Hepatocyte (in vitro differentiated cells): ENCODE measurements around the gene BCKDHB. TPM values are rescaled to one million over a fixed set of nuclear protein-coding genes. Genes with fewer than 3 reads are reported as not detected.

Experiments
- DNase-seq: peaks from one replicate; pipeline ENCODE4 v3.0.0-alpha.2; 2016; ENCODE audit warnings: low spot score
- H2AFZ ChIP-seq: fragments of 200-600 bp; sonication (generic); 2 replicates; pipeline ENCODE4 v1.6.0; 2016; ENCODE audit warnings: antibody characterized with exemption, mild to moderate bottlenecking
- H3K27ac ChIP-seq: fragments of 200-600 bp; sonication (generic); 2 replicates; pipeline ENCODE4 v1.5.1; 2016; ENCODE audit warnings: mild to moderate bottlenecking
- H3K27me3 ChIP-seq: fragments of 200-600 bp; sonication (generic); 2 replicates; pipeline ENCODE4 v1.6.1; 2016
- H3K36me3 ChIP-seq: fragments of 200-600 bp; sonication (generic); replicated peaks from 2 replicates; pipeline ENCODE4 v1.5.1; 2016; ENCODE audit warnings: low read depth; ENCODE audit not compliant: insufficient read depth
- H3K4me1 ChIP-seq: fragments of 200-600 bp; sonication (generic); 2 replicates; pipeline ENCODE4 v1.5.1; 2016; ENCODE audit warnings: mild to moderate bottlenecking, moderate library complexity; ENCODE audit not compliant: insufficient read depth
- H3K4me2 ChIP-seq: fragments of 200-600 bp; sonication (generic); 2 replicates; pipeline ENCODE4 v1.6.0; 2016
- H3K4me3 ChIP-seq: fragments of 200-600 bp; sonication (generic); 2 replicates; pipeline ENCODE4 v1.5.1; 2016; ENCODE audit warnings: mild to moderate bottlenecking
- H3K79me2 ChIP-seq: fragments of 200-600 bp; sonication (generic); 2 replicates; pipeline ENCODE4 v1.6.0; 2017; ENCODE audit warnings: mild to moderate bottlenecking
- H3K9me2 ChIP-seq: fragments of 200-600 bp; sonication (generic); replicated peaks from 2 replicates; pipeline ENCODE4 v1.6.0; 2017; ENCODE audit warnings: mild to moderate bottlenecking; ENCODE audit not compliant: insufficient read depth
- H3K9me3 ChIP-seq: fragments of 200-600 bp; sonication (generic); 2 replicates; pipeline ENCODE4 v1.5.1; 2016; ENCODE audit warnings: low read depth, mild to moderate bottlenecking
- H4K20me1 ChIP-seq: fragments of 200-600 bp; sonication (generic); 2 replicates; pipeline ENCODE4 v1.6.0; 2016; ENCODE audit warnings: mild to moderate bottlenecking; ENCODE audit not compliant: insufficient read depth, poor library complexity, severe bottlenecking
- CTCF ChIP-seq: fragments of 200-600 bp; sonication (generic); IDR thresholded peaks from 2 replicates; pipeline ENCODE4 v1.5.1; 2016; ENCODE audit warnings: antibody characterized with exemption, mild to moderate bottlenecking; ENCODE audit not compliant: poor library complexity
- EZH2 ChIP-seq: fragments of 200-600 bp; sonication (generic); IDR thresholded peaks from 2 replicates; pipeline ENCODE4 v1.6.1; 2016; ENCODE audit warnings: antibody characterized with exemption, mild to moderate bottlenecking, borderline replicate concordance
- EZH2phosphoT487 ChIP-seq: fragments of 200-600 bp; sonication (generic); IDR thresholded peaks from one replicate; pipeline ENCODE4 v1.6.1; 2018; ENCODE audit warnings: antibody characterized with exemption, mild to moderate bottlenecking, low read depth, moderate library complexity; ENCODE audit not compliant: unreplicated experiment, severe bottlenecking
- WGBS: methylation state at CpG from one replicate; pipeline ENCODE4 v1.1.6; 2016; ENCODE audit warnings: low lambda C conversion rate; ENCODE audit errors: missing lambda C conversion rate; 5-methylcytosine and 5-hydroxymethylcytosine counted together
- polyA plus RNA-seq: library from polyadenylated mRNA; unstranded; fragments of >200 nt; fragmentation: Nextera tagmentation; extraction: Ambion mirVana; gene quantifications from 2 replicates; pipeline ENCODE4 v1.2.1, GENCODE V29; 2016
- total RNA-seq: library from RNA; depleted of rRNA; stranded (reverse); fragments of >200 nt; gene quantifications from 2 replicates; pipeline ENCODE4 v1.2.3, GENCODE V29; 2014

Gene BCKDHB
- total and polyA plus RNA-seq, 2 experiments from 2014 or later: 28.7 to 32.0 TPM

- Histone ChIP-seq H3K36me3 (no peaks in the 10 kb centered on the region), H4K20me1 (no peaks in the 10 kb centered on the region), H3K9me2 (no peaks in the 10 kb centered on the region), H3K27ac (no peak overlapping the region), H3K4me1 (no peaks in the 10 kb centered on the region), H3K79me2 (no peaks in the 10 kb centered on the region), H3K4me2 (no peak overlapping the region), H3K9me3 (no peaks in the 10 kb centered on the region), H2AFZ (no peak overlapping the region), H3K27me3 (no peaks in the 10 kb centered on the region), H3K4me3 (no peak overlapping the region)
- TF ChIP-seq EZH2 (no peak), EZH2phosphoT487 (no peak), CTCF (no peak)
- DNase-seq: no peak
Observed at GRCh38 chr6:80302716-80303115, 196.2 kb downstream of the BCKDHB start.

GRCh38 chr6:80304014-80304413 lies 197.5 kb downstream of the BCKDHB start:
- 87% methylated on average over 1 of the region's 1 CpG for WGBS
- no peak overlapping the region for H3K4me3 ChIP-seq

GRCh38 chr6:80314531-80314930 lies 208.1 kb downstream of the BCKDHB start:
- DNase-seq: no peak
- H3K9me2 ChIP-seq: no peaks in the 10 kb centered on the region
- TF ChIP-seq CTCF (no peak), EZH2 (no peak), EZH2phosphoT487 (no peak)
- H4K20me1 ChIP-seq: no peaks in the 10 kb centered on the region
- no peaks in the 10 kb centered on the region for H3K27me3 ChIP-seq
- 98% methylated on average over 13 of the region's 13 CpGs for WGBS
- H3K27ac ChIP-seq: no peak overlapping the region
- H3K4me1 ChIP-seq: no peaks in the 10 kb centered on the region
- no peaks in the 10 kb centered on the region for H3K79me2 ChIP-seq
- no peak overlapping the region for H3K4me2 ChIP-seq
- H2AFZ ChIP-seq: no peak overlapping the region
- H3K36me3 ChIP-seq: no peaks in the 10 kb centered on the region
- no peak overlapping the region for H3K4me3 ChIP-seq
- H3K9me3 ChIP-seq: no peaks in the 10 kb centered on the region

More at GRCh38 chr6:80304014-80304413, 197.5 kb downstream of the BCKDHB start:
- no peaks in the 10 kb centered on the region for H3K9me2 ChIP-seq
- no peaks in the 10 kb centered on the region for H3K9me3 ChIP-seq
- no peaks in the 10 kb centered on the region for H3K27me3 ChIP-seq
- no peaks in the 10 kb centered on the region for H3K36me3 ChIP-seq
- H3K79me2 ChIP-seq: no peaks in the 10 kb centered on the region
- no peaks in the 10 kb centered on the region for H3K4me1 ChIP-seq
- TF ChIP-seq EZH2 (no peak), EZH2phosphoT487 (no peak), CTCF (no peak)
- H3K27ac ChIP-seq: no peak overlapping the region
- H3K4me2 ChIP-seq: no peak overlapping the region
- no peaks in the 10 kb centered on the region for H4K20me1 ChIP-seq
- no peak for DNase-seq
- no peak overlapping the region for H2AFZ ChIP-seq

- no peak overlapping the region for H3K4me3 ChIP-seq
- 87% methylated on average over 4 of the region's 4 CpGs for WGBS
- no peak overlapping the region for H3K27ac ChIP-seq
Observed at GRCh38 chr6:80316686-80317231, 210.3 kb downstream of the BCKDHB start.

More at GRCh38 chr6:80316686-80317231, 210.3 kb downstream of the BCKDHB start:
- H3K36me3 ChIP-seq: no peaks in the 10 kb centered on the region
- no peaks in the 10 kb centered on the region for H3K79me2 ChIP-seq
- no peaks in the 10 kb centered on the region for H3K9me2 ChIP-seq
- H3K4me1 ChIP-seq: no peaks in the 10 kb centered on the region
- H3K4me2 ChIP-seq: no peak overlapping the region
- DNase-seq: no peak
- H4K20me1 ChIP-seq: no peaks in the 10 kb centered on the region
- no peak for TF ChIP-seq EZH2phosphoT487
- TF ChIP-seq CTCF: no peak
- TF ChIP-seq EZH2: no peak
- H2AFZ ChIP-seq: no peak overlapping the region
- H3K9me3 ChIP-seq: no peaks in the 10 kb centered on the region
- no peaks in the 10 kb centered on the region for H3K27me3 ChIP-seq
